ENCODE results near the gene NHS. TPM values are rescaled to one million over a fixed set of nuclear protein-coding genes. Genes with fewer than 3 reads are reported as not detected.

The NHS gene
- total RNA-seq, 1 donor from 2014 or later, result 27.8 TPM

DNA sequence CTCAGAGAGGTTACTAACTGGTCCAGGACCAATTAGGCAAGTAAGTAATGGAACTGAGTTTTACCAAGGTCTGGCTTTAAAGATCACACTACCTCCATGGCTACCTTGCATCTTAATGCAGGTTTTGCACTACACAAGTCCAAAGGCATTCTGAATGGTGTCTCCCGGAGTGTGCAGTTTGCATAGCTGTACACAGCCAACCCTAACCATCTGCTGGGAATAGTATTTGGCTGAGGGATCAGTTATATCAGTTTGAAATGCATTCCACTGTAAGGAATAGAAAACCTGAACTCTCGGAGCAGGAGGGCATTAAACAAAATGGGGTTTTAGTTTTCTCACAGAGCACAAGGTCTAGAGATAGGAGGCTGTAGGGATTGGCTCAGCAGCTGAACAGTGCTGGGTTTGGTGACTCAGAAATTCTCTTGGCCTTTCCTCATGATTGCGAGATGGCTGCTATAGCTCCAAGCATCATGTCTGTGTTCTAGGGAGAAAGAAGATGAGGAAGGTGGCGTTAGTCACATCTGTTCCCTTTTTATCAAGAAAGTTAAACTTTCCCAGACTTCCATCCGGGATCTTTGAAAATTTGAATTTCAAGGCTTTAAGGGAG, 177.1 kb downstream of the NHS start:
- H3K36me3 Mint-ChIP-seq, result no peaks in the 10 kb centered on the region
- no peak overlapping the region for H3K4me3 Mint-ChIP-seq
- no peak for TF ChIP-seq CTCF (conservative IDR thresholded peaks at IDR 0.05)
- no peak for DNase-seq (ENCODE audit: extremely low spot score, unreplicated experiment)
- H3K27ac Mint-ChIP-seq, result peak overlapping the region; percentile 18
- no peaks in the 10 kb centered on the region for H3K27me3 Mint-ChIP-seq
- peaks cover 4% of the 10 kb centered on the region for H3K9me3 Mint-ChIP-seq
- peaks cover 66% of the 10 kb centered on the region for H3K4me1 Mint-ChIP-seq (ENCODE audit: unreplicated experiment)

DNA sequence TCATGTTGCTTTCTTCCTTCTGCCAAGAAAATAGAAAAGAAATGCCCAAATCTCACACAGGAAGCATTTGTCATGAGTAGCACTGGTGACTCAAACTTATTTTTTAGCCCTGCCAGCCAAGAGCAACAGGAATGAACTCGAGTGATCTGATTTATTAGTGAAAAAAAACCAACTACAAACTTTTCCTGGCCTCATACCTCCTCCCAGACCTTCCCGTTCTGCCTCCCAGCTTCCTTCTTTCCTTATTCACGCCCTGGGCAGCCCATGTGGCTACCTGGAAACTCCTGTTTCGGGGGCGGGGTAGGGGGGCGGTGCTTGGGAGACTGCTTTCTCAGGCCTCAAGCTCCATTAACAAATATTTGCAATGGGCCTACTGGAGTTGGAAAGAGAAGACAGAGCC, 178.5 kb downstream of the NHS start:
- H3K27ac Mint-ChIP-seq, result peak overlapping the region; percentile 18
- DNase-seq (ENCODE audit: extremely low spot score, unreplicated experiment), result no peak
- no peaks in the 10 kb centered on the region for H3K36me3 Mint-ChIP-seq
- no peak overlapping the region for H3K4me3 Mint-ChIP-seq
- H3K9me3 Mint-ChIP-seq, result peaks cover 4% of the 10 kb centered on the region
- H3K27me3 Mint-ChIP-seq, result no peaks in the 10 kb centered on the region
- TF ChIP-seq CTCF (conservative IDR thresholded peaks at IDR 0.05), result no peak
- peaks cover 53% of the 10 kb centered on the region for H3K4me1 Mint-ChIP-seq (ENCODE audit: unreplicated experiment)

DNA sequence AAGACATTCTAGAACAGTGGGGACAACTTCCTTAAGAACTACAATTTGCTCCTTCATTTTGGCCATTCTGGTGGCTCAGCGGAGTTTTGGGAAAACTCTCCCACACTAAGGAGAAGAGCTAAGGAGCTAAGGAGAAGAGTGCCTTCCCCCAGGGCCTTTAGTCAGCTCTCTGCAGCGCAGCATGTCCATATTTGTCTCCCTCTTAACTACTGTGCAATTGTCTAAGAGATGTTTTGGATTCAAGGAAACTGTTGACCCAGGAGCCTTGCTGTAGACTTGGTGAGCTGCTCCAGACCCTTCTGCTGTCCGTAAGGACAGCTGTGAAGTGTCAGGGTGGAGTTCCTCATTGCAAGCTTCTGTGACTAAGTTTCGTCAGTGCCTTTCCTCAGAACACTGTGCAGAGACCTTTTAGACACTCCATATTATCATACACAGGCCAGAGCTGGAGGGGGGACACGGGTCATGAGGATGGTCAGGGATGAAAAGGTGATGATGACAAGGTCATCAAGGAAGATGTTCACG, 179.0 kb downstream of the NHS start:
- TF ChIP-seq CTCF (conservative IDR thresholded peaks at IDR 0.05), result no peak
- no peaks in the 10 kb centered on the region for H3K27me3 Mint-ChIP-seq

GRCh38 chrX:17554914-17555313, 179.9 kb downstream of the NHS start:
- no peaks in the 10 kb centered on the region for H3K36me3 Mint-ChIP-seq
- no peak for DNase-seq (ENCODE audit: extremely low spot score, unreplicated experiment)
- H3K9me3 Mint-ChIP-seq, result peaks cover 4% of the 10 kb centered on the region
- no peaks in the 10 kb centered on the region for H3K27me3 Mint-ChIP-seq
- peaks cover 51% of the 10 kb centered on the region for H3K4me1 Mint-ChIP-seq (ENCODE audit: unreplicated experiment)
- no peak overlapping the region for H3K27ac Mint-ChIP-seq
- H3K4me3 Mint-ChIP-seq, result no peak overlapping the region
- no peak for TF ChIP-seq CTCF (conservative IDR thresholded peaks at IDR 0.05)

More for the DNA sequence above, 179.0 kb downstream of the NHS start:
- Mint-ChIP-seq H3K4me3 (no peak overlapping the region), H3K36me3 (no peaks in the 10 kb centered on the region), H3K4me1 (ENCODE audit: unreplicated experiment) (peaks cover 51% of the 10 kb centered on the region), H3K9me3 (peaks cover 4% of the 10 kb centered on the region), H3K27ac (no peak overlapping the region)
- no peak for DNase-seq (ENCODE audit: extremely low spot score, unreplicated experiment)

DNA sequence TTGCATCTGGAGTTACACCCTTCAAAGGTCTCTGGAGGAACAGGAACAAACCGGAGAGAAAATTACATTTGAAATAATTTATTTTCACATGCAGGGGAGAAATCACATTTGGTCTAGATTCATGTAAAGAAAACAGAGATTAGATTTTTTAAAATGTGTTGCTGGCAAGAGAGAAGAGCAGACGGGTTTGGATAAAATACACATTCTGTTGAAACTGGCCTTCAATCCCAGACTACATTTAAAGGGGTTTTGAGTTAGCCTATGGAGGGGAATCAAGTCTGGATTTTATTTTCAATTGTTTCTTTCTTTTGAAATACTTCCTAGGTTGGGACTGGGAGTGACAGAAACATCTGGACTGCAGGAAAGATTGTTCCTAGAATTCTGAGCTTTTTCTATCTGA, 180.8 kb downstream of the NHS start:
- Mint-ChIP-seq H3K4me3 (no peak overlapping the region), H3K27ac (no peak overlapping the region), H3K4me1 (ENCODE audit: unreplicated experiment) (peaks cover 56% of the 10 kb centered on the region)

More for the DNA sequence above, 180.8 kb downstream of the NHS start:
- no peak for TF ChIP-seq CTCF (conservative IDR thresholded peaks at IDR 0.05)
- Mint-ChIP-seq H3K9me3 (peaks cover 4% of the 10 kb centered on the region), H3K36me3 (no peaks in the 10 kb centered on the region), H3K27me3 (no peaks in the 10 kb centered on the region)
- DNase-seq (ENCODE audit: extremely low spot score, unreplicated experiment), result no peak

All from type B pancreatic cell (in vitro differentiated cells).